Right lobe of liver (tissue), 6 donors: ENCODE measurements around the gene ILRUN. TPM values are rescaled to one million over a fixed set of nuclear protein-coding genes. Genes with fewer than 3 reads are reported as not detected.
A peak's percentile ranks its signal among the peaks of the same experiment; 100 is the strongest.

Source experiments
- ATAC-seq, 4 donors: fragments of 200-7000 bp; cut with Tn5 transposase; one replicate each; pipeline ENCODE4 v1.9.1; 2020; ENCODE audit warnings: mild to moderate bottlenecking in 4 of 4, moderate library complexity in 4 of 4
- DNase-seq, 3 donors: peaks; one replicate each; pipeline ENCODE4 v3.0.0-alpha.2; 2020
- H3K27ac ChIP-seq, 3 donors: fragments of 200-600 bp; one replicate each; pipeline ENCODE4 v1.8.0; 2022
- H3K27me3 ChIP-seq, 2 donors: fragments of 200-600 bp; one replicate each; pipeline ENCODE4 v1.8.0; 2022
- H3K36me3 ChIP-seq, 4 donors: fragments of 200-600 bp; sonication (generic) in 1 of 4; one replicate each; pipeline versions ENCODE4 v1.5.1 to v1.8.0; 2017 to 2022; ENCODE audit warnings: control low read depth in 1 of 4
- H3K4me1 ChIP-seq, 4 donors: fragments of 200-600 bp; sonication (generic) in 1 of 4; one replicate each; pipeline versions ENCODE4 v1.5.1 to v1.8.0; 2017 to 2022; ENCODE audit warnings: control low read depth in 1 of 4
- H3K4me3 ChIP-seq, 3 donors: fragments of 200-600 bp; one replicate each; pipeline ENCODE4 v1.8.0; 2022
- H3K9me3 ChIP-seq, 4 donors: fragments of 200-600 bp; sonication (generic) in 1 of 4; one replicate each; pipeline versions ENCODE4 v1.5.1 to v1.8.0; 2017 to 2022; ENCODE audit warnings: control low read depth in 1 of 4
- CTCF ChIP-seq, 4 donors: fragments of 200-600 bp in 3 of 4; fragments of 450-650 bp in 1 of 4; IDR thresholded peaks; one replicate each; pipeline versions ENCODE4 v1.5.1 to v1.8.0; 2016 to 2022; ENCODE audit warnings: antibody characterized with exemption in 4 of 4, mild to moderate bottlenecking in 2 of 4
- POLR2A ChIP-seq: fragments of 450-650 bp; IDR thresholded peaks from one replicate; pipeline ENCODE4 v1.6.1; 2017; ENCODE audit warnings: antibody characterized with exemption, mild to moderate bottlenecking
- whole genome bisulfite sequencing: methylation state at CpG from one replicate; pipeline ENCODE4 v1.1.6; 2018; ENCODE audit warnings: low coverage, low lambda C conversion rate; ENCODE audit not compliant: insufficient coverage; ENCODE audit errors: missing lambda C conversion rate; 5-methylcytosine and 5-hydroxymethylcytosine counted together
- intact Hi-C, 2 donors: fragments of 100-400 bp; cut with DNase I; formaldehyde crosslinking; loops; one replicate each; pipeline versions ENCODE4 v1.11.2 to v1.14.1; 2022
- total RNA-seq, 6 experiments: library from RNA; depleted of rRNA in 2 of 6; stranded (reverse); fragments of >200 nt in 2 of 6; fragmentation: NEBNext Ultra II Directional in 3 of 6; extraction: Animal tissue kit (Norgen Biotek cat#: 25700) in 3 of 6; gene quantifications; one replicate each; pipeline versions ENCODE4 v1.1.0 to v1.2.4, GENCODE V29; 2016 to 2023
- donor health status: DM: no; HTN: yes; CAD: no.
- donor health status: DM: no; HTN: no; CAD: no.
- donor health status: DM: no; HTN: no; CAD: no.
- donor health status: DM: no; HTN: yes; CAD: no.
- donor health status: DM: no; HTN: yes; CAD: no.

Gene ILRUN
- total RNA-seq, 6 experiments from 2014 or later: 55.5 to 89.1 (median 67.1) TPM

GRCh38 chr6:34674268-34674639 is 22.3 kb downstream of the ILRUN start:
- Histone ChIP-seq H3K9me3 (no peaks in the 10 kb centered on the region), H3K27ac (peak overlapping the region; percentile 71 to 77 (median 75)), H3K4me3 (peak overlapping the region in 2 of 3 donors; percentile 14 to 33), H3K4me1 (peaks cover 0 to 81% (median 30%) of the 10 kb centered on the region in 4 donors), H3K36me3 (no peaks in the 10 kb centered on the region), H3K27me3 (no peaks in the 10 kb centered on the region)
- WGBS: 47% methylated on average over 5 of the region's 5 CpGs
- ATAC-seq (peak; percentile 75 to 85 (median 82)), DNase-seq (no peak)
- intact Hi-C loops: no loop called here
- TF ChIP-seq CTCF (IDR thresholded peaks at IDR 0.05) (no peak), POLR2A (no peak)

- ATAC-seq (no peak), DNase-seq (no peak)
- intact Hi-C loops: no loop called here
- Histone ChIP-seq H3K4me3 (no peak overlapping the region), H3K27me3 (no peaks in the 10 kb centered on the region), H3K9me3 (no peaks in the 10 kb centered on the region), H3K27ac (peak overlapping the region; percentile 46 to 75 (median 56)), H3K36me3 (no peaks in the 10 kb centered on the region), H3K4me1 (peaks cover 0 to 75% (median 31%) of the 10 kb centered on the region in 4 donors)
- 0% methylated on average over 1 of the region's 1 CpG for WGBS
- no peak for TF ChIP-seq CTCF (IDR thresholded peaks at IDR 0.05)
- no peak for TF ChIP-seq POLR2A
Observed at GRCh38 chr6:34673064-34673463, 23.5 kb downstream of the ILRUN start.

- H3K36me3 ChIP-seq: no peaks in the 10 kb centered on the region
- intact Hi-C loops: no loop called here
- DNase-seq (no peak), ATAC-seq (no peak)
- TF ChIP-seq CTCF (IDR thresholded peaks at IDR 0.05): no peak
- no peak for TF ChIP-seq POLR2A
- peaks cover 0 to 75% (median 32%) of the 10 kb centered on the region in 4 donors for H3K4me1 ChIP-seq
- H3K9me3 ChIP-seq: no peaks in the 10 kb centered on the region
- no peaks in the 10 kb centered on the region for H3K27me3 ChIP-seq
- no peak overlapping the region for H3K4me3 ChIP-seq
- H3K27ac ChIP-seq: peak overlapping the region; percentile 46 to 75 (median 56)
- 13% methylated on average over 3 of the region's 3 CpGs for WGBS
Observed at GRCh38 chr6:34672657-34673043, 23.9 kb downstream of the ILRUN start.

GRCh38 chr6:34671801-34672656 is 24.5 kb downstream of the ILRUN start:
- ATAC-seq (peak; percentile 13 to 42 (median 29)), DNase-seq (no peak)
- H3K27me3 ChIP-seq: no peaks in the 10 kb centered on the region
- intact Hi-C loops: no loop called here
- H3K4me3 ChIP-seq: no peak overlapping the region
- no peak for TF ChIP-seq CTCF (IDR thresholded peaks at IDR 0.05)
- TF ChIP-seq POLR2A: no peak
- H3K9me3 ChIP-seq: no peaks in the 10 kb centered on the region
- WGBS: 58% methylated on average over 6 of the region's 8 CpGs
- H3K27ac ChIP-seq: peak overlapping the region; percentile 38 to 56 (median 46)
- H3K36me3 ChIP-seq: no peaks in the 10 kb centered on the region
- H3K4me1 ChIP-seq: peaks cover 0 to 74% (median 35%) of the 10 kb centered on the region in 4 donors
